Mesendoderm (in vitro differentiated cells): Measurements from ENCODE around the gene KHK.
"Not testable (repeated sequence)": the region's sequence is repeated elsewhere in the genome, so short reads cannot be mapped to it uniquely, and the experiment has no call there.

Source experiments
- DNase-seq: peaks from one replicate; pipeline ENCODE4 v3.0.0; 2013
- H2AK5ac ChIP-seq: 2 replicates; pipeline ENCODE4 v1.6.1; 2013; ENCODE audit warnings: low read length, inconsistent platforms
- H2BK120ac ChIP-seq: 2 replicates; pipeline ENCODE4 v1.6.1; 2013; ENCODE audit warnings: low read depth, mild to moderate bottlenecking, low read length, moderate library complexity, mixed read lengths
- H2BK15ac ChIP-seq: replicated peaks from 2 replicates; pipeline ENCODE4 v1.6.1; 2013; ENCODE audit warnings: low read depth, mild to moderate bottlenecking, moderate library complexity
- H2BK5ac ChIP-seq: 2 replicates; pipeline ENCODE4 v1.6.1; 2013; ENCODE audit warnings: low read length, inconsistent platforms
- H3K18ac ChIP-seq: 2 replicates; pipeline ENCODE4 v1.6.1; 2013; ENCODE audit warnings: mild to moderate bottlenecking, low read length, mixed read lengths
- H3K23ac ChIP-seq: one replicate; pipeline ENCODE4 v1.6.1; 2013; ENCODE audit warnings: low read length
- H3K27ac ChIP-seq: 2 replicates; pipeline ENCODE4 v1.5.1; 2013; ENCODE audit warnings: low read depth, mild to moderate bottlenecking, inconsistent platforms, low read length, moderate library complexity
- H3K27me3 ChIP-seq: 2 replicates; pipeline ENCODE4 v1.6.1; 2013; ENCODE audit warnings: low read length, control low read depth, mild to moderate bottlenecking, inconsistent platforms; ENCODE audit not compliant: insufficient read depth, poor library complexity
- H3K36me3 ChIP-seq: 2 replicates; pipeline ENCODE4 v1.6.1; 2013; ENCODE audit warnings: low read length, inconsistent platforms; ENCODE audit not compliant: control insufficient read depth, insufficient read depth
- H3K4ac ChIP-seq: one replicate; pipeline ENCODE4 v1.6.1; 2013; ENCODE audit warnings: low read depth, mild to moderate bottlenecking, low read length, moderate library complexity
- H3K4me1 ChIP-seq: 2 replicates; pipeline ENCODE4 v1.6.1; 2013; ENCODE audit warnings: low read depth, low read length, inconsistent platforms; ENCODE audit not compliant: control insufficient read depth
- H3K4me2 ChIP-seq: 2 replicates; pipeline ENCODE4 v1.6.1; 2013; ENCODE audit warnings: low read length
- H3K4me3 ChIP-seq: 2 replicates; pipeline ENCODE4 v1.5.1; 2013; ENCODE audit warnings: mild to moderate bottlenecking, low read length
- H3K56ac ChIP-seq: one replicate; pipeline ENCODE4 v1.6.1; 2013; ENCODE audit warnings: low read length
- H3K79me1 ChIP-seq: 2 replicates; pipeline ENCODE4 v1.6.1; 2013; ENCODE audit warnings: low read length, inconsistent platforms
- H3K79me2 ChIP-seq: 2 replicates; pipeline ENCODE4 v1.6.1; 2013; ENCODE audit warnings: mild to moderate bottlenecking, low read length; ENCODE audit not compliant: control insufficient read depth, insufficient read depth
- H3K9ac ChIP-seq: 2 replicates; pipeline ENCODE4 v1.6.1; 2013; ENCODE audit warnings: low read length, inconsistent platforms
- H4K5ac ChIP-seq: one replicate; pipeline ENCODE4 v1.6.1; 2013; ENCODE audit warnings: low read length
- H4K8ac ChIP-seq: one replicate; pipeline ENCODE4 v1.6.1; 2013; ENCODE audit warnings: low read depth, mild to moderate bottlenecking, control low read depth, low read length, moderate library complexity
- WGBS: extraction: QIAGEN DNeasy Blood & Tissue Kit; methylation state at CpG from one replicate; pipeline ENCODE4 v1.1.7; 2013; ENCODE audit warnings: low lambda C conversion rate, missing lambda C conversion rate; ENCODE audit not compliant: insufficient coverage; ENCODE audit errors: extremely low coverage; 5-methylcytosine and 5-hydroxymethylcytosine counted together

The KHK gene

GRCh38 chr2:27100036-27100435 is 13.5 kb downstream of the KHK start:
- Histone ChIP-seq H3K79me1 (no peaks in the 10 kb centered on the region), H2BK5ac (no peak overlapping the region), H3K4me1 (no peaks in the 10 kb centered on the region), H4K8ac (no peak overlapping the region), H3K27me3 (no peaks in the 10 kb centered on the region), H3K79me2 (no peaks in the 10 kb centered on the region), H3K27ac (no peak overlapping the region), H3K4me3 (no peak overlapping the region), H3K4me2 (no peak overlapping the region), H3K23ac (no peak overlapping the region), H3K18ac (no peak overlapping the region), H2BK15ac (no peak overlapping the region), H3K36me3 (no peaks in the 10 kb centered on the region), H2AK5ac (no peak overlapping the region), H3K9ac (no peak overlapping the region), H3K4ac (no peak overlapping the region), H2BK120ac (no peak overlapping the region), H3K56ac (no peak overlapping the region), H4K5ac (no peak overlapping the region)
- DNase-seq, result no peak
- no CpG with 5 or more reads among the region's 10 CpGs for WGBS

DNA sequence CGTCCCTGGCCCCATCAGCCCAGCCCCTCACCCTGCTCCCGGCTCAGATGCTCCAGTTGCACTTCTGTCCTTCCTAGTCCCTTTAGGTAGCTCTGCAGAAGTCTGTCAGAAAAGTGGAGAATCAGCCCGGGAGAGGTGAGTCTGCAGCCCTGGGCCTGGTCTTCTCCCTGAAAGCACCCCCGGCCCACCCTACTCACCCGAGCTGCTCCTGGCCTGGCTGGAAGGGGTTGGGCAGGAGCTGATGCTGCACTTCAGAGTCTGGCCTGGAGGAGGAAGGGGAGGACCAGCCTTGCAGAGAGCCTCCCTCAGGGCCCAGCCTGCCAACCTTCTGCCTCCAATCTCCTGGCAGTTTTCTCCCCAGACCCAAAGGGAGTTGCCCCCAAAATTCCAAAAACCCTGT is 15.8 kb downstream of the KHK start:
- Histone ChIP-seq H2BK5ac (no peak overlapping the region), H3K9ac (no peak overlapping the region), H3K4me2 (no peak overlapping the region), H3K27ac (no peak overlapping the region), H4K8ac (no peak overlapping the region), H2AK5ac (no peak overlapping the region), H3K79me2 (no peaks in the 10 kb centered on the region), H2BK120ac (no peak overlapping the region), H3K27me3 (no peaks in the 10 kb centered on the region), H3K36me3 (no peaks in the 10 kb centered on the region), H3K4me1 (no peaks in the 10 kb centered on the region), H3K79me1 (no peaks in the 10 kb centered on the region), H2BK15ac (no peak overlapping the region), H4K5ac (no peak overlapping the region), H3K23ac (no peak overlapping the region), H3K4me3 (no peak overlapping the region), H3K56ac (no peak overlapping the region), H3K18ac (no peak overlapping the region), H3K4ac (no peak overlapping the region)
- WGBS, result no CpG with 5 or more reads among the region's 5 CpGs
- no peak for DNase-seq

GRCh38 chr2:27105981-27106380 is 19.4 kb downstream of the KHK start:
- no peak for DNase-seq
- Histone ChIP-seq H3K23ac (no peak overlapping the region), H3K27ac (no peak overlapping the region), H3K79me1 (no peaks in the 10 kb centered on the region), H3K9ac (no peak overlapping the region), H3K56ac (no peak overlapping the region), H3K4ac (no peak overlapping the region), H2BK120ac (no peak overlapping the region), H3K4me1 (no peaks in the 10 kb centered on the region), H3K4me2 (no peak overlapping the region), H2AK5ac (no peak overlapping the region), H4K8ac (no peak overlapping the region), H3K4me3 (no peak overlapping the region), H3K79me2 (no peaks in the 10 kb centered on the region), H3K18ac (no peak overlapping the region), H2BK5ac (no peak overlapping the region), H3K36me3 (no peaks in the 10 kb centered on the region), H2BK15ac (no peak overlapping the region), H4K5ac (no peak overlapping the region), H3K27me3 (no peaks in the 10 kb centered on the region)
- WGBS, result no CpG with 5 or more reads among the region's 3 CpGs

DNA sequence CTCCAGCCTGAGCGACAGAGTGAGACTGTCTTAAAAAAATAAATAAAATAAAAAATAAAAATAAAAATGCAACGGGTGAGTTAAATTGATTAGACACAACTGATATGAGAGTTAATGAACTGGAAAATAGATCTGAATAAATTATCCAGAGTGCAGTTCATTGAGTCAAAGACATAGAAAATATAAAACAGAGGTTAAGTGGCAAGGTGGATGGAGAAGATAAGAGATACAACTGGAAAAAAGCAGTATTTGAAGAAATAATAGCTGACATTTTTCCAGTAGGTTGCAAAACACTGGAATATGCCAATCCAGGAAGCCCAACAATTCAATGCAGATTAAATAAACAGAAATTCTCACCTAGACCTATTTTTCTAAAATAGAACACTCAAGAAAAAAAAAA is 21.6 kb downstream of the KHK start:
- Histone ChIP-seq H4K8ac (no peak overlapping the region), H3K4ac (no peak overlapping the region), H3K4me1 (no peaks in the 10 kb centered on the region), H3K18ac (no peak overlapping the region), H3K79me1 (no peaks in the 10 kb centered on the region), H4K5ac (no peak overlapping the region), H3K23ac (no peak overlapping the region), H3K79me2 (no peaks in the 10 kb centered on the region), H2BK120ac (no peak overlapping the region), H3K4me2 (no peak overlapping the region), H3K27ac (no peak overlapping the region), H3K56ac (no peak overlapping the region), H3K9ac (no peak overlapping the region), H3K36me3 (no peaks in the 10 kb centered on the region), H3K27me3 (no peaks in the 10 kb centered on the region), H3K4me3 (no peak overlapping the region), H2BK5ac (no peak overlapping the region), H2BK15ac (no peak overlapping the region), H2AK5ac (no peak overlapping the region)
- WGBS, result no CpG with 5 or more reads among the region's 2 CpGs
- no peak for DNase-seq

DNA sequence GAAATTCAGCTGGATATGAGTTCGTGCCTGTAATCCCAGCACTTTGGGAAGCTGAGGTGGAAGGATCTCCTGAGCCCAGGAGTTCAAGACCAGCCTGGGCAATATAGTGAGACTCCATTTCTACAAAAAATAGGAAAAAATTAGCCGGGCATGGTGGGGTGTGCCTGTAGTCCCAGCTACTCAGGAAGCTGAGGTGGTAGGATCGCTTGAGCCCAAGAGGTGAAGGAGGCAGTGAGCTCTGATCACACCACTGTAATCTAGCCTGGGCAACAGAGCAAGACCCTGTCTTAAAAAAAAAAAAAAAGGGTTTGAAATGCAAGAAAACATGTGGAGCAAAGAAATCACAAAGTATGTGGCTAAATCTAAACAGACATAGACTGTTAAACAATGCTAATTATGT is 22.5 kb downstream of the KHK start:
- Histone ChIP-seq H3K27ac (no peak overlapping the region), H3K4me2 (no peak overlapping the region), H4K5ac (no peak overlapping the region), H2BK120ac (no peak overlapping the region), H3K18ac (no peak overlapping the region), H3K79me1 (no peaks in the 10 kb centered on the region), H3K4ac (no peak overlapping the region), H2AK5ac (no peak overlapping the region), H2BK5ac (no peak overlapping the region), H3K79me2 (no peaks in the 10 kb centered on the region), H3K23ac (no peak overlapping the region), H3K27me3 (no peaks in the 10 kb centered on the region), H2BK15ac (no peak overlapping the region), H4K8ac (no peak overlapping the region), H3K9ac (no peak overlapping the region), H3K4me1 (no peaks in the 10 kb centered on the region), H3K36me3 (no peaks in the 10 kb centered on the region), H3K56ac (no peak overlapping the region), H3K4me3 (no peak overlapping the region)
- no CpG with 5 or more reads among the region's 3 CpGs for WGBS
- DNase-seq, result no peak

- no CpG with 5 or more reads among the region's 24 CpGs for WGBS
- not testable (repeated sequence) for H3K79me1 ChIP-seq, H3K27me3 ChIP-seq, H2BK15ac ChIP-seq, H3K18ac ChIP-seq, H4K5ac ChIP-seq, H3K4ac ChIP-seq, H2AK5ac ChIP-seq, H3K79me2 ChIP-seq, H3K4me1 ChIP-seq, H2BK120ac ChIP-seq, DNase-seq, H3K27ac ChIP-seq, H3K9ac ChIP-seq, H4K8ac ChIP-seq, H3K36me3 ChIP-seq, H3K4me2 ChIP-seq, H3K56ac ChIP-seq, H2BK5ac ChIP-seq, H3K23ac ChIP-seq, H3K4me3 ChIP-seq
Measured at GRCh38 chr2:27110603-27111352, 24.2 kb downstream of the KHK start.
